Measurements from ENCODE around the gene RAB18.
"Not testable (repeated sequence)": the region's sequence is repeated elsewhere in the genome, so short reads cannot be mapped to it uniquely, and the experiment has no call there.

RAB18 gene

DNA sequence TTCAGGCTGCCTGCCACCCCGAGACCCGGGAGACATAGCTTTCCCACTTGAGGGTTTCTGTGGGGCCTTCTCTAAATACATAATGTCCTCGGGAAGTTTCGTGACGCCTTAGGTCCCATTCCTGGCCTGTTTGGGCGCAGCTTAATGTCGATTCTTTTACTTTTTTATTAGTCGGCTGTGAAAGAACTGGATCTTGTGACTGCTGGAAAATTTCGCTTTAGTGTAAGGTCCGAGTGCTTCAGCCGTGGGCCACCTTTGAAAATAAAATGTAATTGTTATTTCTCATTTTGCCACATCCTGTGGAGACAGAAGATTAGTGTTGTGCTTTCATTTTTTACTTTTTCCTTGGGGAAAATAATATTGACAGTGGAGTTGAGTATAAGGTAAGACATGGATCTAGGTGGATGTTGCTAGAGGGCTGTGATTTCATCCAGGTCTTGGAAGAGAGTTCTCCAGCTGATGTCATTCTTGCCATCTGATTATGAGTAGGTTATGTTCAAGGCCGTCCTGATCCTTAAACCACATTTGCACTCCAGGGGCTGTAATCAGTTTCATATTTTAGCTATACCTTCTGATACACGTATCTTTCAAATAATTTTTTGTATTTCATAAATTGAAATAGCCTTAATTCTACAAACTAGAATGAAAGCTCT is 830 bp downstream of the RAB18 start:
- no peak for DNase-seq (ENCODE audit: low read depth)

DNA sequence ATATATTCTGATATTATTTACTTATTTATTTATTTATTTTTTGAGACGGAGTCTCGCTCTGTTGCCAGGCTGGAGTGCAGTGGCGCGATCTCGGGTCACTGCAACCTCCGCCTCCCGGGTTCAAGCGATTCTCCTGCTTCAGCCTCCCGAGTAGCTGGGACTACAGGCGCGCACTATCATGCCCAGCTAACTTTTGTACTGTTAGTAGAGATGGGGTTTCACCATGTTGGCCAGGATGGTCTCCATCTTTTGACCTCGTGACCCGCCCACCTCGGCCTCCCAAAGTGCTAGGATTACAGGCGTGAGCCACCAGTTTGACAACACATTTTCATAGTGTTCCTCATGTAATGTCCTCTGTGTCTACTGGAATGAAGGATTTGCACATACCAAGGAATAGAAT is 1.4 kb downstream of the RAB18 start:
- DNase-seq (ENCODE audit: low read depth): not testable (repeated sequence)

DNA sequence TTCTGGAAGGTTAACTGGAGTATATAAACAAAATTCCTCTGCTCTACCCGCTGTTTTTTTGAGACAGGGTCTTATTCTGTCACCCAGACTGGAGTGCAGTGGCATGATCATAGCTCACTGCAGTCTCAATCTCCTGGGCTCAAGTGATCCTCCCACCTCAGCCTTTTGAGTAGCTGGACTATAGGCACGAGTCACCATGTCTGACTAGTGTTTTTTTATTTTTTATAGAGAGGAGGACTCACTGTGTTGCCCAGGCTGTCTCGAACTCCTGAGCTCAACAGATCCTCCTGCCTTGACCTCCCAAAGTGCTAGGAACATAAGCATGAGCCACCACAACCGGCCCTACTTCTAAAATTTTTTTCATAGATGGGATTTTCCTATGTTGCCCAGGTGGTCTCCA is 2.2 kb downstream of the RAB18 start:
- no peak for DNase-seq (ENCODE audit: low read depth)

DNA sequence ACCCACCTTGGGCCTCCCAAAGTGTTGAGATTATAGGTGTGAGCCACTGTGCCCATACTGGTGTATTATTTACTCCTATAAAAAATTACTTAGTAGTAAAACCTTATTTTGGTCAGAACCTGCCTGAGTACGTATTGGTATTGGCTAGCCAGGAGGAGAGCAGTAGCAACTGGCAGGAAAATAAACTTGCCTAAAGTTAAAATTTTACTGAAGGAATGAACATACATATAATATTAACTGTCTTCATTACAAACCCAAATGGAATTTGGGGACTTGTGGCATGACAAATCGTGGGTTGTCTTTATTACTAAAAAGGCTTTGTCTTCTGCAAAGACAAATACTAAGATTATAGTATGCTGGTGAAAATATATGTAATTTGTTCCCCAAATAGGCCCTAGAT is 8.4 kb downstream of the RAB18 start:
- DNase-seq (ENCODE audit: low read depth): no peak

DNA sequence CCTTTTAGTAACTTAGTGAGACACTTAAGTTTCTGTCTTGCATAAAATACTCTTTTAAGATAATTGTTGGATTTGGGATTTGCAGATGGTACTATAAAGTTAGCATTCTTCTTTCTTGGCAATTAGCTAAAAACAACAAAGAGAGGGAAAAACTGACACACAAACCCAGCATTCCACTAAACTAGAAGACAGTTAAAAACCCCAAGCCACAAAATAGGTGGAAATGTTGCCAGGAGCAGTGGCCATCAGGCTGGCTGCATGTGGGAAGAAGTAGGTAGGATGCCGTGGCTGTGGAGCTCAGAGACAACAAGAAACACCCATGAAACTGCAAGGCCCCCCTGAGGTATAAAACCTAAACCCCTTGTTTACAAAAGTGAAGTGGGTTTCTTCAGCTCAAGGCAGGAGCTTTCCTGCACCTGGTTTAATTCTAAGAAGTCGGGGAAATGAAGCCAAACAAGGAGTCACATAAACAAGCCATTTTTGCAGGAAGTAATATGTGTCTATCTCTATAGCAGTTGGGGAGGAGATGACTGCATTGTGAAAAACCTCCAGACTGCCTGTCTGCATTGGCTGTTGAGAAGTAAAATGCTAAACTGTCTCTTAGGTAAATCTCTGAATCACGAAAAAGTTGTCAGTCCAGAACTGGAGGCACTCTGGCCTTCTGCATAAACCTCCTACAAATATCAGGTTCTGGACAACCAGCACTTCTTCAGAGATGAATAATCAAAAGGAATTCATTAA is 9.5 kb downstream of the RAB18 start:
- DNase-seq (ENCODE audit: low read depth): no peak

DNA sequence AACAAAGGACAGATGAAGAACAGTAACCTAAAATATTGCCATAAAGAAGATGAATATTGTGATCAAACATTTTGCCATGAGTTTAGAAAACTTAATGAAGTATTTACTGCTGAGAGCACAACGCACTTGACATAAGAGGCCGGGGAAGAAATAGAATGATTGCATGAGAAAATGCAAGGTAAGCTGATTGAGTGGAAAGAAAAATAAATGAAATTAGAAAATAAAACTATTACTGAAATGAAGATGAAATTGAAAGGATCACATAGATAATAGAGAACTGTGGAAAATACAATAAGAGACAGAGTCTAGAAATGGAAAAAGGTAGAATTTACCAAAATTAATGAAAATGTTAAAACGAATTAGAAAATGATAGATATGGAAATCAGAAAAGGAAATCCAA is 10.1 kb downstream of the RAB18 start:
- no peak for DNase-seq (ENCODE audit: low read depth)

DNA sequence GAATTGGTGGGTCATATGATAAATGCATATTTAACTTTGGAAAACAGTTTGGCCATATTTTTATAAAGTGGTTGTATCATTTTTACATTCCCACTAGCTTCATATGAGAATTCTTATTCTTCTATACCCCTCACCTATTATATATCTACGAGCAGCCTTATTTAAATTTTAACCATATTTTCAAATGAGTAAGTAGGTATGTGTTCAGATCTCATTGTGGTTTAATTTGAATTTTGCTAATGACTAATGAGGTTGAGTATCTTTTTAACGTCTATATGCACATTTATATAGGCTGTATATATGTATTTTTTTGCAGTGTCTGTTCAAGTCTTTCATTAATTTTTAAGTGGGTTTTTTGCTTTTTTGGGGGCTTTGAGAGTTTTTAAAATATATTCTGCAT is 14.2 kb downstream of the RAB18 start:
- DNase-seq (ENCODE audit: low read depth): no peak

DNA sequence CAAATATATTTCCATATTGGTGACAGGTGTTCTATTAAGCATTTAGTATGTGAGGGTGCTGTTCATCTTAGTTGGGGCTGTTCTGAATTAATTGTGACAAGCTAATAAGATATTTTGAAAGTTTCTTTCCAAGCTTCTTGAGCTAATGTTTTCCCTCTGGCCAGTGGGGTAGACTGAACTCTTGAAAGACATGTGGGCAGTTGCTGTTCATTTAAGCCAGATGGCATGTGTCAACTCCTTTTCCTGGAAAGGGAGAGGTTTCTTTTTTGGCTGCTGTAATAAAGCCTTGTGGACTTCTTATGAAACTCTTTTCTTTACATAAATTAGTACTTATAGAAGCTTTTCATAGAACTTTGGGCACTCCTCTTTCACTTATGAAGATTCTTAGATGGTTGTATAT is 21.7 kb downstream of the RAB18 start:
- DNase-seq (ENCODE audit: low read depth): no peak

DNA sequence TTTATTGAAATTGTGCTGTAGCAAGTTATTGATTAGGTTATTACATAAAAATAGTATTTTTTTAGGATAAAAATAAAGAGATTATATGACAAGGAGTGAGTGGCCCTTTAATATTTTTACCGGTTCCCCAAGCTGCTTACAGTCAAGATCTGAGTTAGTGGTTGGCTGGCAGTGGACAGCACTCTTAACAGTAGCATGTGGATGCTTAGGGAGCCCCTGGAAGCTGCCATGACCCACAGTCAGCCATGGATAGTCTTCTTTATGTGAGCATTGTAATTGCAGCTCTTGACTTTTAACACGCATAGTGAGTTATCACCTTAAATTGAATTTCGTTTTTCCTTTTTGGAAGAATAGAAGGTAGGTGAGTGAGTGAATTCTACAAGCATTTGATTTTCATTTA is 22.1 kb downstream of the RAB18 start:
- DNase-seq (ENCODE audit: low read depth): no peak

DNA sequence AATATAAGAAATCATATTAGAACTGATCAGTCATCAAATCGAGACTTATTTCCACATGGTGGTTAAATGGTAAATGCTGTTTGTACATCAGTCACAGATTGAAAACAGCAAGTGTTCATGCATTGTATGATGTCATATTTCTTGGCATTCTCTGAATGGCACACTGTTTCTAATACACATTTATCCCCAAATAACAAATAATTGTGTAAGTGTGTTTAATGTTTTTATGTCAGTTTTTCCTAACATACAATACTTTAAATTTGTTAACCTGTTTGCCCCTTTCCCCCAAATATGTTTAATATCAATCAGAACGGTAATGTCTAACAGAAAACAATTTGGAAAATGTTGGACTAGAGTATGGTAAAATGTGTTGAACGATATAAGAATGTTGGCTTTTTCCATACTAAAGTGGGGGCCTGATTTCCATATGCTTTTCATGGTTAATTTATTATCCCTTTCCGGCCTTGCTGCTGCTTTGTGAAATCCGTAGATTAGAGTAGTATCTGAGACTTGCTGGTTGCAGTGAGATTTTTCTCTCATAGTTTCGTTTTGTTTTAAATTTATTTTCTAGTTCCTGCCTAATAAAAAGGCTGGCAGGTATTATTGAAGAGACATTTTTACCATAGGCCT is 23.7 kb downstream of the RAB18 start:
- DNase-seq (ENCODE audit: low read depth): no peak

DNA sequence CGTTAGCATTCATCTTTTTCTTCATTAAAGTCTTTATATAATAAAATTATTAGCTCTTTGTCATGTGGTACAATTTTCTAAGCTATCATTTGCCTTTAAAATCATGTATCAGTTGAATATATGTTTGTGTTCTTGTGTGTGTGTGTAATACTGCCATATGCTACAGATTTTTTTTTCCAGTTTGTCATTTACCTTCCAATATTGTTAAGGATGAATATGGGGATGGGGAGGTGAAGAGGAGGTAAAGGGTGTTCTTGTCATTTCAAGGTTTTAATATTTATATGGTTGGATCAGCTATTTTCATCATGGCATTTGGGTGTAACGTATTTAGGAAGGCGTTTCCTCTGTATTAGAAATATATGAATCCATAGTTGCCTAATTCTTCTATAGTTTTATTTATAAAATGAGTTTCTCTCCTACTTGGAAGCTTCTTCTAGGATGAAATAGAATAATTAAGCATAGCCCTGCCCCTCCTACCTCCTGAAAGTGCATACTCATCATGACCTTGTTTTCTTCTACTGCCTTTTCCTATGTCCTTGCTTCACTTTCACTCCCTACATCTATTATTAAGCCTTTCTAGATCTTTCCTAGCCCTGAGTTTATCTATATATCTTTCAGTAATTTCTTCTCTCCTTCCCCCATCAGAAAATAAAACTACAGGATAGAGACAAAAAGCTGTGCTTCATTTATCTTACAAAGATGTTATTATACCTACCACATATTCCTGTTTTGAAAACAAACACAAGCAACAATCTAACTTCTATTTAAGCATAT is 25.1 kb downstream of the RAB18 start:
- DNase-seq (ENCODE audit: low read depth): no peak

DNA sequence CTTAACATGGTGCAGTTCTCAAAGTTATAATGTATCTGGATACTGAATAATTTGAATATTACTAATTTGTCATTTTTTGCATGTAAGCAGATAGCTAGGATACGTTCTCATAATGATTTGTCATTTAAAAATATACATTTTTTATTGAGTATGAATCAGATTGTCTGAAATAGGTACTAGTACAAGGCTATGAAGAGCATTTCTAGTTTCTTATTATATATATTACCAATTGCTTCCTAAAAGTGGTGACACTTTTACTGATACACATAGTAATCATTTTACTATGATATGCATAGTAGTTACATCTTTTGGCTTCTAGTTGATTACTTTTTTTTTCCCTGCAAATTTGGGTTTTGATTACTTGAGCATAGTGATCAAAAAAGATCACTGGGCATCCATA is 26.4 kb downstream of the RAB18 start:
- no peak for DNase-seq (ENCODE audit: low read depth)

DNA sequence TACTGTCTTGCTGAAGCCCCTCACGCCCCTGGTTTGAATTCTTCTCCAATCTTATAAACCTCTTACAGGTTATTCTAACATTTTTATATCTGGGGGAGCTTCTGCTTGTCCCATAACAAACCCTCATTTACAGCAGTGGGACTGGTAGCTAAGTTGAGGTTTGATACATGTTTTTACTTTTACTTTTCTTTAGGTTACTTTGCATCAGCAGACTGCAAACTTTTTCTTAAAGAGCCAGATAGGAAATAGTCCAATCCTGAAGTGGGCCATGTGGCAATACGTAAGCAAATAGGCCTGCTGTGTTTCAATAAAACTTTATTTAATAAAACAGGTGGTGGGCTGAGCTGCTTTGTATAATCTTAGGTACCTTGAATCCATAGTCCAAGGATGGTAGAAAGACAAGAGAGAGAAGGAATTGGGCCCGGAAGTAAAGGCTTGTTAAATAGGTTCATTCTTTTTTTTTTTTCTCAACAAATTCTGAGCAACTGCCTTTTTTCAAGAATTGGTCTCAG is 27.3 kb downstream of the RAB18 start:
- DNase-seq (ENCODE audit: low read depth): no peak

DNA sequence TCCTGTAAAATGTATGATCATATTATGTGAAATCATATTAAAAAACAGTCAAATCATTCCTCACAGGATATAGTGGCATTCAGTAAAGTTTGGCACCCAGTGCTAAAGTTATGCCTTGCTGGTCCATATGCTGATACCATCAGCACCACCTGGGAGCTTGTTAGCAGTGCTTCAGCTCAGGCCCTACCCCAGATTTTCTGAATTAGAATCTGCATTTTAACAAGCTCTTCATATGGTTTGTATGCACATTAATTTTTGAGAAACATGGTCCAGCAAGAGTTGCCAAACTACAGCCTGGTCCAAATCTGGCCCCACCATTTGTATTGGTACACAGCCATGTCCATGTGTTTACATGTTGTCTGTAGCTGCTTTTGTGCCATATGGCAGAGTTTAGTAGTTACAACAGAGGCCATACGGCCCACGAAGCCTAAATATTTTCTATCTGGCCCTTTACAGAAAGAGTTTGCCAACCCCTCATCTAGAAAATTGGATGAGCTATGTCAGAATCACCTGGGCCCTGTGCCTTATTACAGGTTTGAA is 30.1 kb downstream of the RAB18 start:
- no peak for DNase-seq (ENCODE audit: low read depth)

DNA sequence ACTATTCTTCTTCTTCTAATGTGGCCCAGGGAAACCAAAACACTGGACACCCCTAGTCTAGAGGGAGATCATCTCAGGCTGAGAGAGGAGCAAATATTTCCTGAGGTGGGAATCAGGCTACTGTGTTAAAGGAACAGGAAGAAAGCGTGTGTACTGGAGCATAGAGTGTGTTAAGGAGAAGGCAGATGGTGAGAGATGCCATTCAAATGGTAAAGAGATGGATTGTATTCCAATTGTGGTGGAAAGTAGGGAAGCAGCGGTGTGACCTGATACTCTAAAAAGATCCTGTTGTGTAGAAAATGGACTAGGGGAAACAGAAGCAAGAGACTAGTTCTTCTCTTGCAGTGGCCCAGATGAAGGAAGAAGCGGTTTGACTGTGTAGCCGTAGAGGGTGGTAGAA is 31.2 kb downstream of the RAB18 start:
- no peak for DNase-seq (ENCODE audit: low read depth)

DNA sequence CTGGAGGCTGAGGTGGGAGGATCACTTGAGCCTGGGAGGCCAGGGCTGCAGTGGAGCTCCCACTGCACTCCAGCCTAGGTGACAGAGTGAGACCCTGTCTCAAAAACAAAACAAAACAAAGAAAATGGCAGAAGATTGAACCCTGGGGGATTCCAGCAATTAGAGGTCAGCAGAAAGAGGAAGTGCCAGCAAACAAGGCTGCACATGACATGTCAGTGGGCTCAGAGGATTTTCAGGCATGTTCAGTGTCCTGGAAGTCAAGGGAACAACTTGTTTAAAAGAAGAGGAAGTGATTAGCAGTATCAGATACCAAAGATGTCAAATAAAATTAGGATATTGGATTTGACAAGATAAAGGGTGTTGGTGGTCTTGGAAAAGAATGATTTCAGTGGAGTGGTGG is 32.3 kb downstream of the RAB18 start:
- no peak for DNase-seq (ENCODE audit: low read depth)

DNA sequence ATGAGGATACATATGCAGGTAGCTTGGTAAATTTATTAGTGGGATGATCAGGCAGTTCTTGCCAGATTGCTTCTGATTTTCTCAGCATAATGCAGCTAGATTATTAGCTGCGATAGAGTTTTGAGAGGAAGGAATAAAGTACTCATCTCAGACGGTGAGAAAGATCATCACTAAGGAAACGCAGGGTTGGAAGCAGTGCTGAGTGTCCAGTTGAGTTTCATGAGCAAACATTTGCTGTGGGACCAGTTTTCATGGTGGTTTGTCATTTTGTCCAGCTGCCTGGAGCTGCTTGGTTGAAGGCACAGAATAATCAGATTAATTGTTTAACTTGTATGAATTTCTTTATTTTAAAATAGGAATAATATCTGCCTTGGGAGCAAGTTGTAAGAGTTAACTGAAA is 33.1 kb downstream of the RAB18 start:
- DNase-seq (ENCODE audit: low read depth): no peak

DNA sequence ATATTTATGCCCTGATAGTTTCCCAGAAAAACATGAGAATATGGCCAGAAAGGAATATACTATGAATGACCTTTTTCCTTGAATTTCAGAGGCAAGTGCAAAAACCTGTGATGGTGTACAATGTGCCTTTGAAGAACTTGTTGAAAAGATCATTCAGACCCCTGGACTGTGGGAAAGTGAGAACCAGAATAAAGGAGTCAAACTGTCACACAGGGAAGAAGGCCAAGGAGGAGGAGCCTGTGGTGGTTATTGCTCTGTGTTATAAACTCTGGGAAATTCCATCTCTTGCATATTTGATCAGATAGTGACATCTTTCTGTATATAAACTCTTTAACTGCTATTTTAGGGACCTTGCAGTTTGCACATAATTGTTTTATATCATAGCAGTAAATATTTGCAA is 33.7 kb downstream of the RAB18 start:
- no peak for DNase-seq (ENCODE audit: low read depth)

DNA sequence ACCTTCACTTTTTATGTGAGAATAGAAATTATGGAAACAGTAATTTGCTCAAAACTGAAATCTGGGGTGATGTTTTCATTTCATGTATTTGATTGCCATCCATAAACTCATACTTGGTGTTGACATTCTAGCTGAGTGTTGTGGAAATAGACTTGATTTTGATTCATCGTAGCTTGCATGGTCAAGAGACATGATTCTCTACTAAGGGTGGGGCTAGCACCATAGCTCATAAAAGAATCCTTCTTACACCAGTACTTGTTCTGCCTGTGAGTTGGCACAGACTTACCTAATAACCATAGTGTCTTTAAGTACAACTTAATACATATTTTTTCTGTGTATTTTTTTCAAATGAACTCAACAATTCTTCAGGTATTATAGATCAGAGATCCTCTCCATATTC is 36.6 kb downstream of the RAB18 start:
- DNase-seq (ENCODE audit: low read depth): no peak

DNA sequence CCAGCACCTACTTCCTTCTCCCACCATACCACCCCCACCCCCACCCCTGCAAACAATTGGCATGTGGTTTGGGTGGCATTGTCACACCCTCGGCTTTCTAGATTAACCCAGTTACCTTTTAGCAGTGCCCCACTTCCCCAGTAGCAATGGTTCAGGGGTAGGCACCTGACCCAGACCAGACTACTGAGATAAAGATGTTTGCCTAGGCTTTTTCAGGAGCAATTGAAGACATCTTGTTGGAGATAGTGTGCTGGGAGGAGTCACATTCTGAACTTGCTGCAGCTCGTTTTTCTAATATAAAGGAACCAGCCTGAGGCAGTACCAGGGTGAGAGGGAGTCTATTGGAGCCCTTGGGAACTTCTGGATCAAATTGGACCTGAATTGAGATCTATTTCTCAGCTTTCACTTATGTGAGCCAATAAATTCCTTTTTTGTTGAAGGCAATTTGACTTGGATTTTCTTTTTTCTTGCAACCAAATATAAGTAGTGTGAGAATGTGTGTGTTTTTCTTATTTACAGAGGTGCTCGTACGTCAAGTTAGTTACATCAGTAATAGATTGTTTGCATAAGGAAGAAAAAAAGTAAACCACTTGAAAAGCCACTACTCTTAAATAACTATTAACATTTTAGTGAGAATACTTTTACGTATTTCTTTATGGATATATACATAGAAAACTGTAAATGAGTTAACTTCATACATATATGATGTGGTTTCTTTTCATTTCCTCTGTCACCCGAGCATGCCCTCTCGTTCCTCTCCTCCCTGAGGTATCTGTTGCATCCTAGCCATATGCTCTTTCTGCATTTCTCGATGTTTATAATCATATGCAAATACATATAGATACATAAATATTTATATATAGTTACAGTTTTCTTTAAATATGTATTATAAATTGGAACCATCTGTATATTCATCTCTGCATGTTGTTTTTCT is 38.0 kb downstream of the RAB18 start:
- no peak for DNase-seq (ENCODE audit: low read depth)

DNA sequence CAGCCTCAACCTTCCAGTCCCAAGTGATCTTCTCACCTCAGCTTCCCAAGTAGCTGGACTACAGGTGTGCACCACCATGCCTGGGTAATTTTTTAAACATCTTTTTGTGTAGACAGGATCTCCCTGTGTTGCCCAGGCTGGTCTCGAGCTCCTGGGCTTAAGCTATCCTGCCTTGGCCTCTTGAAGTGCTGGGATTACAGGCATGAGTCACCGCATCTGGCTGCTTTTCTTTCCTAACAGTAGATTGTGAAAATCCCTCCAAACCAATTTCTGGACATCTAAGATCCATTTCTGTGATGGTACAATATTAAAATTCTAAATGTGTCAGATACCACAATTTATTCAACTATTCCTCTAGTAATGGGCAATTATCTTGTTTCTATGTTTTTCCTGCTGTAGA is 38.7 kb downstream of the RAB18 start:
- no peak for DNase-seq (ENCODE audit: low read depth)
